Mesothelial cell of epicardium (in vitro differentiated cells): Measurements from ENCODE around the gene HMBS. TPM values are rescaled to one million over a fixed set of nuclear protein-coding genes. Genes with fewer than 3 reads are reported as not detected.
A peak's percentile ranks its signal among the peaks of the same experiment; 100 is the strongest.
"Not testable (repeated sequence)": the region's sequence is repeated elsewhere in the genome, so short reads cannot be mapped to it uniquely, and the experiment has no call there.

Source experiments
- DNase-seq, 2 experiments: peaks; one replicate each; pipeline ENCODE4 v3.0.0; 2021; ENCODE audit warnings: low spot score in 2 of 2; ENCODE audit not compliant: unreplicated experiment in 2 of 2
- H3K27ac Mint-ChIP-seq: 2 replicates; pipeline ENCODE4 v1.8.0; 2021; ENCODE audit warnings: mixed read lengths
- H3K27me3 Mint-ChIP-seq: 2 replicates; pipeline ENCODE4 v1.8.0; 2021; ENCODE audit warnings: low read depth, mixed read lengths
- H3K36me3 Mint-ChIP-seq: 2 replicates; pipeline ENCODE4 v1.8.0; 2021; ENCODE audit warnings: mixed read lengths
- H3K4me1 Mint-ChIP-seq: 2 replicates; pipeline ENCODE4 v1.8.0; 2021; ENCODE audit warnings: mixed read lengths
- H3K4me3 Mint-ChIP-seq: 2 replicates; pipeline ENCODE4 v1.8.0; 2021; ENCODE audit warnings: mild to moderate bottlenecking, moderate library complexity, mixed read lengths
- H3K9me3 Mint-ChIP-seq: 2 replicates; pipeline ENCODE4 v1.8.0; 2021; ENCODE audit warnings: mixed read lengths
- CTCF ChIP-seq: fragments of 200-600 bp; sonication (generic); IDR thresholded peaks from one replicate; pipeline ENCODE4 v1.5.0; 2021; ENCODE audit warnings: antibody characterized with exemption; ENCODE audit not compliant: unreplicated experiment
- total RNA-seq: library from RNA; stranded (reverse); gene quantifications from 3 replicates; pipeline ENCODE4 v1.2.1, GENCODE V29; 2021

HMBS gene
- total RNA-seq, 1 donor from 2014 or later, result 28.1 TPM

- Mint-ChIP-seq H3K9me3 (no peaks in the 10 kb centered on the region), H3K27me3 (no peaks in the 10 kb centered on the region), H3K4me1 (peaks cover 40% of the 10 kb centered on the region), H3K4me3 (peak overlapping the region; percentile 80), H3K36me3 (peaks cover 20% of the 10 kb centered on the region), H3K27ac (peak overlapping the region; percentile 100)
- DNase-seq, result no peak
- TF ChIP-seq CTCF, result no peak
Observed at GRCh38 chr11:119100994-119101758, 16.5 kb downstream of the HMBS start.

GRCh38 chr11:119101759-119102423, 17.2 kb downstream of the HMBS start, which contains the start of gene DPAGT1:
Gene DPAGT1 (minus strand): TSS chr11:119101853. CDS start chr11:119101655, 198 bp downstream.
- H3K36me3 Mint-ChIP-seq, result peaks cover 15% of the 10 kb centered on the region
- H3K27me3 Mint-ChIP-seq, result no peaks in the 10 kb centered on the region
- H3K27ac Mint-ChIP-seq, result peak within 1 kb of the TSS; percentile 100
- peak; percentile 55 to 77 for DNase-seq
- peak within 1 kb of the TSS; percentile 80 for H3K4me3 Mint-ChIP-seq
- H3K4me1 Mint-ChIP-seq, result peaks cover 48% of the 10 kb centered on the region
- TF ChIP-seq CTCF, result no peak
- no peaks in the 10 kb centered on the region for H3K9me3 Mint-ChIP-seq

- peak overlapping the region; percentile 20 for H3K4me3 Mint-ChIP-seq
- H3K27ac Mint-ChIP-seq, result peak overlapping the region; percentile 100
- not testable (repeated sequence) for DNase-seq, H3K9me3 Mint-ChIP-seq, H3K27me3 Mint-ChIP-seq, H3K36me3 Mint-ChIP-seq
- peaks cover 52% of the 10 kb centered on the region for H3K4me1 Mint-ChIP-seq
Observed at GRCh38 chr11:119103161-119103664, 18.5 kb downstream of the HMBS start.

- Mint-ChIP-seq H3K27ac (peak overlapping the region; percentile 100), H3K4me3 (peak overlapping the region; percentile 21), H3K4me1 (peaks cover 58% of the 10 kb centered on the region), H3K9me3 (no peaks in the 10 kb centered on the region), H3K36me3 (peaks cover 2% of the 10 kb centered on the region), H3K27me3 (no peaks in the 10 kb centered on the region)
- no peak for DNase-seq
- no peak for TF ChIP-seq CTCF
Observed at GRCh38 chr11:119103793-119104192, 19.1 kb downstream of the HMBS start.

GRCh38 chr11:119106564-119107537, 22.2 kb downstream of the HMBS start, which contains the start of gene C2CD2L:
Gene C2CD2L (plus strand): TSS chr11:119107344. CDS start chr11:119107742, 398 bp downstream.
- DNase-seq, result peak; percentile 74 to 78
- H3K4me3 Mint-ChIP-seq, result peak within 1 kb of the TSS; percentile 85

More at GRCh38 chr11:119106564-119107537, 22.2 kb downstream of the HMBS start, which contains the start of gene C2CD2L:
- H3K4me1 Mint-ChIP-seq, result peaks cover 47% of the 10 kb centered on the region
- H3K27ac Mint-ChIP-seq, result peak within 1 kb of the TSS; percentile 98
- no peaks in the 10 kb centered on the region for H3K9me3 Mint-ChIP-seq
- no peak for TF ChIP-seq CTCF
- H3K36me3 Mint-ChIP-seq, result peaks cover 6% of the 10 kb centered on the region
- no peaks in the 10 kb centered on the region for H3K27me3 Mint-ChIP-seq
